ENCODE data around the gene NPL.

The NPL gene

GRCh38 chr1:182839209-182840066, 49.9 kb downstream of the NPL start, which contains the start of gene DHX9 (continued):
- TF ChIP-seq, protein P1, sequence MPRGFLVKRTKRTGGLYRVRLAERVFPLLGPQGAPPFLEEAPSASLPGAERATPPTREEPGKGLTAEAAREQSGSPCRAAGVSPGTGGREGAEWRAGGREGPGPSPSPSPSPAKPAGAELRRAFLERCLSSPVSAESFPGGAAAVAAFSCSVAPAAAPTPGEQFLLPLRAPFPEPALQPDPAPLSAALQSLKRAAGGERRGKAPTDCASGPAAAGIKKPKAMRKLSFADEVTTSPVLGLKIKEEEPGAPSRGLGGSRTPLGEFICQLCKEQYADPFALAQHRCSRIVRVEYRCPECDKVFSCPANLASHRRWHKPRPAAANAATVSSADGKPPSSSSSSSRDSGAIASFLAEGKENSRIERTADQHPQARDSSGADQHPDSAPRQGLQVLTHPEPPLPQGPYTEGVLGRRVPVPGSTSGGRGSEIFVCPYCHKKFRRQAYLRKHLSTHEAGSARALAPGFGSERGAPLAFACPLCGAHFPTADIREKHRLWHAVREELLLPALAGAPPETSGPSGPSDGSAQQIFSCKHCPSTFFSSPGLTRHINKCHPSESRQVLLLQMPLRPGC (tag by site-specific recombination; IDR thresholded peaks at IDR 0.05), result no peak
- TF ChIP-seq ZNF335 (tag by site-specific recombination; conservative IDR thresholded peaks at IDR 0.05) (peak; percentile 57), MYNN (tag by site-specific recombination; IDR thresholded peaks at IDR 0.05; ENCODE audit: borderline replicate concordance) (no peak), ZNF398 (tag by site-specific recombination; IDR thresholded peaks at IDR 0.05) (peak; percentile 18; the same call in 1 of the 2 replicates), ZNF280C (tag by site-specific recombination; IDR thresholded peaks at IDR 0.05) (no peak), BCL11A (tag by site-specific recombination; IDR thresholded peaks at IDR 0.05; ENCODE audit: low read depth) (no peak), GFI1B (tag by site-specific recombination; IDR thresholded peaks at IDR 0.05) (no peak), ZNF433 (tag by site-specific recombination; IDR thresholded peaks at IDR 0.05; ENCODE audit: low read depth) (no peak), BCL11B (tag by site-specific recombination; IDR thresholded peaks at IDR 0.05; ENCODE audit: low read depth) (no peak), REPIN1 (tag by site-specific recombination; IDR thresholded peaks at IDR 0.05; ENCODE audit: low read depth) (no peak), SP3 (tag by site-specific recombination; IDR thresholded peaks at IDR 0.05) (peak; percentile 71), SCRT2 (tag by site-specific recombination; IDR thresholded peaks at IDR 0.05) (no peak), ZNF658 (tag by site-specific recombination; IDR thresholded peaks at IDR 0.05) (no peak), ZNF155 (tag by site-specific recombination; IDR thresholded peaks at IDR 0.05) (no peak), ZNF621 (tag by site-specific recombination; IDR thresholded peaks at IDR 0.05) (no peak), ZNF184 (tag by site-specific recombination; IDR thresholded peaks at IDR 0.05) (no peak), ZNF501 (tag by site-specific recombination; IDR thresholded peaks at IDR 0.05) (peak; percentile 23; the same call in 1 of the 2 replicates), ZNF280D (tag by site-specific recombination; IDR thresholded peaks at IDR 0.05) (no peak), ZNF768 (tag by site-specific recombination; IDR thresholded peaks at IDR 0.05) (peak; percentile 35; the same call in 1 of the 2 replicates), ZIC2 (tag by site-specific recombination; IDR thresholded peaks at IDR 0.05) (peak; percentile 45; the same call in 1 of the 2 replicates)
- TF ChIP-seq, protein P2, sequence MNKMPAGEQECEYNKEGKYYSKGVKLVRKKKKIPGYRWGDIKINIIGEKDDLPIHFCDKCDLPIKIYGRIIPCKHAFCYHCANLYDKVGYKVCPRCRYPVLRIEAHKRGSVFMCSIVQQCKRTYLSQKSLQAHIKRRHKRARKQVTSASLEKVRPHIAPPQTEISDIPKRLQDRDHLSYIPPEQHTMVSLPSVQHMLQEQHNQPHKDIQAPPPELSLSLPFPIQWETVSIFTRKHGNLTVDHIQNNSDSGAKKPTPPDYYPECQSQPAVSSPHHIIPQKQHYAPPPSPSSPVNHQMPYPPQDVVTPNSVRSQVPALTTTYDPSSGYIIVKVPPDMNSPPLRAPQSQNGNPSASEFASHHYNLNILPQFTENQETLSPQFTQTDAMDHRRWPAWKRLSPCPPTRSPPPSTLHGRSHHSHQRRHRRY (tag by site-specific recombination; IDR thresholded peaks at IDR 0.05), result no peak
- TF ChIP-seq, protein P3, sequence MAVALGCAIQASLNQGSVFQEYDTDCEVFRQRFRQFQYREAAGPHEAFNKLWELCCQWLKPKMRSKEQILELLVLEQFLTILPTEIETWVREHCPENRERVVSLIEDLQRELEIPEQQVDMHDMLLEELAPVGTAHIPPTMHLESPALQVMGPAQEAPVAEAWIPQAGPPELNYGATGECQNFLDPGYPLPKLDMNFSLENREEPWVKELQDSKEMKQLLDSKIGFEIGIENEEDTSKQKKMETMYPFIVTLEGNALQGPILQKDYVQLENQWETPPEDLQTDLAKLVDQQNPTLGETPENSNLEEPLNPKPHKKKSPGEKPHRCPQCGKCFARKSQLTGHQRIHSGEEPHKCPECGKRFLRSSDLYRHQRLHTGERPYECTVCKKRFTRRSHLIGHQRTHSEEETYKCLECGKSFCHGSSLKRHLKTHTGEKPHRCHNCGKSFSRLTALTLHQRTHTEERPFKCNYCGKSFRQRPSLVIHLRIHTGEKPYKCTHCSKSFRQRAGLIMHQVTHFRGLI (tag by site-specific recombination; IDR thresholded peaks at IDR 0.05), result 0 out of 2 replicates have a peak, but pooled peaks have one; percentile 11
- TF ChIP-seq, protein P4, sequence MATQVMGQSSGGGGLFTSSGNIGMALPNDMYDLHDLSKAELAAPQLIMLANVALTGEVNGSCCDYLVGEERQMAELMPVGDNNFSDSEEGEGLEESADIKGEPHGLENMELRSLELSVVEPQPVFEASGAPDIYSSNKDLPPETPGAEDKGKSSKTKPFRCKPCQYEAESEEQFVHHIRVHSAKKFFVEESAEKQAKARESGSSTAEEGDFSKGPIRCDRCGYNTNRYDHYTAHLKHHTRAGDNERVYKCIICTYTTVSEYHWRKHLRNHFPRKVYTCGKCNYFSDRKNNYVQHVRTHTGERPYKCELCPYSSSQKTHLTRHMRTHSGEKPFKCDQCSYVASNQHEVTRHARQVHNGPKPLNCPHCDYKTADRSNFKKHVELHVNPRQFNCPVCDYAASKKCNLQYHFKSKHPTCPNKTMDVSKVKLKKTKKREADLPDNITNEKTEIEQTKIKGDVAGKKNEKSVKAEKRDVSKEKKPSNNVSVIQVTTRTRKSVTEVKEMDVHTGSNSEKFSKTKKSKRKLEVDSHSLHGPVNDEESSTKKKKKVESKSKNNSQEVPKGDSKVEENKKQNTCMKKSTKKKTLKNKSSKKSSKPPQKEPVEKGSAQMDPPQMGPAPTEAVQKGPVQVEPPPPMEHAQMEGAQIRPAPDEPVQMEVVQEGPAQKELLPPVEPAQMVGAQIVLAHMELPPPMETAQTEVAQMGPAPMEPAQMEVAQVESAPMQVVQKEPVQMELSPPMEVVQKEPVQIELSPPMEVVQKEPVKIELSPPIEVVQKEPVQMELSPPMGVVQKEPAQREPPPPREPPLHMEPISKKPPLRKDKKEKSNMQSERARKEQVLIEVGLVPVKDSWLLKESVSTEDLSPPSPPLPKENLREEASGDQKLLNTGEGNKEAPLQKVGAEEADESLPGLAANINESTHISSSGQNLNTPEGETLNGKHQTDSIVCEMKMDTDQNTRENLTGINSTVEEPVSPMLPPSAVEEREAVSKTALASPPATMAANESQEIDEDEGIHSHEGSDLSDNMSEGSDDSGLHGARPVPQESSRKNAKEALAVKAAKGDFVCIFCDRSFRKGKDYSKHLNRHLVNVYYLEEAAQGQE (tag by site-specific recombination; IDR thresholded peaks at IDR 0.05), result 0 out of 2 replicates have a peak, but pooled peaks have one; percentile 38

Data from HEK293 (cell line).